CD4-positive, CD25-positive, alpha-beta regulatory T cell (primary cell): ENCODE results near the gene RPS6KA1. TPM values are rescaled to one million over a fixed set of nuclear protein-coding genes. Genes with fewer than 3 reads are reported as not detected.

Experiments used
- ATAC-seq, 2 donors: fragments of 150-1000 bp; cut with Tn5 transposase; one replicate each; pipeline ENCODE4 v1.10.0; 2021; ENCODE audit warnings: low read depth in 2 of 2, moderate number of reproducible peaks in 2 of 2, moderate library complexity in 1 of 2
- DNase-seq, 3 donors: peaks; one replicate each; pipeline versions ENCODE4 v3.0.0 to v3.0.0-alpha.2; 2012 to 2022; ENCODE audit warnings: mixed read lengths in 1 of 3
- H3K27ac ChIP-seq: one replicate; pipeline ENCODE4 v1.7.0; 2013; ENCODE audit warnings: mild to moderate bottlenecking, low read length; ENCODE audit not compliant: insufficient read depth, poor library complexity, severe bottlenecking
- H3K27me3 ChIP-seq: one replicate; pipeline ENCODE4 v1.7.0; 2013; ENCODE audit warnings: low read length; ENCODE audit not compliant: control insufficient read depth, insufficient read depth
- H3K36me3 ChIP-seq: one replicate; pipeline ENCODE4 v1.7.0; 2013; ENCODE audit warnings: mild to moderate bottlenecking, low read length, moderate library complexity; ENCODE audit not compliant: control insufficient read depth, insufficient read depth
- H3K4me1 ChIP-seq: 2 replicates; pipeline ENCODE4 v1.7.0; 2013; ENCODE audit warnings: mild to moderate bottlenecking, low read length; ENCODE audit not compliant: insufficient read depth, control insufficient read depth, poor library complexity, severe bottlenecking
- H3K4me3 ChIP-seq: one replicate; pipeline ENCODE4 v1.7.0; 2013; ENCODE audit warnings: low read depth, mild to moderate bottlenecking, low read length, moderate library complexity
- H3K9me3 ChIP-seq, 2 experiments: 1 replicate in 1 of 2; 2 replicates in 1 of 2; pipeline ENCODE4 v1.7.0; 2013; ENCODE audit warnings: low read length in 2 of 2, mild to moderate bottlenecking in 1 of 2, moderate library complexity in 1 of 2; ENCODE audit not compliant: control insufficient read depth in 2 of 2
- H3K27ac Mint-ChIP-seq, 3 donors: one replicate each; pipeline ENCODE4 v1.8.0; 2020 to 2022; ENCODE audit warnings: mild to moderate bottlenecking in 3 of 3, mixed read lengths in 3 of 3, moderate library complexity in 2 of 3
- H3K27me3 Mint-ChIP-seq: one replicate; pipeline ENCODE4 v1.8.0; 2022; ENCODE audit warnings: mild to moderate bottlenecking, mixed read lengths
- H3K36me3 Mint-ChIP-seq: one replicate; pipeline ENCODE4 v1.8.0; 2020; ENCODE audit warnings: mixed read lengths
- H3K4me1 Mint-ChIP-seq, 4 donors: one replicate each; pipeline ENCODE4 v1.8.0; 2020 to 2022; ENCODE audit warnings: mixed read lengths in 4 of 4, mild to moderate bottlenecking in 1 of 4
- H3K4me3 Mint-ChIP-seq, 4 donors: one replicate each; pipeline ENCODE4 v1.8.0; 2020 to 2022; ENCODE audit warnings: mild to moderate bottlenecking in 4 of 4, mixed read lengths in 4 of 4, moderate library complexity in 3 of 4
- H3K9me3 Mint-ChIP-seq, 7 donors: one replicate each; pipeline ENCODE4 v1.8.0; 2020 to 2022; ENCODE audit warnings: mixed read lengths in 7 of 7, mild to moderate bottlenecking in 3 of 7, moderate library complexity in 2 of 7
- polyA plus RNA-seq, 4 donors: library from polyadenylated mRNA; unstranded; fragments of 300-500 nt; fragmentation: Illumina TruSeq; gene quantifications; one replicate each; pipeline ENCODE4 v1.2.3, GENCODE V29; 2021
- total RNA-seq: library from RNA; stranded (reverse); gene quantifications from one replicate; pipeline ENCODE4 v1.2.3, GENCODE V29; 2022

The RPS6KA1 gene
- total and polyA plus RNA-seq, 5 donors from 2014 or later, result 97.4 to 218 (median 173) TPM

DNA sequence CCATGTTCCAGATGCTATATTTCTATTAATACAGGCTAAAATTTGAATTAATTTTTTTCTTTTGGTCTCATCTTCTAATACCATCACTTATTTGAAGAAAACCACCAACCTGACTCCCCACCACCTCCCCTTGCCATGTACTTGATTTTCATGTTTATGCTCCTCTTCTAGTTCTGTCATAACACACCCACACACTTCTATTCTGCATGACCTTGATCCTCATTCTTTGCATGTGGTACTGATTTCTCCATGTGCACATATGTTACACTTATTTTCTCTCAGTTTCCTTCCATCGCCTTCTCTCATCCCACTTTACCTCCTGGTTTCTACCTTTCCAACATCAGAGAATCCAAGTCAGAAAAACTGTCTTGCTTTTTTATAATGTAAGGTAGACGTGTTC, 87.3 kb downstream of the RPS6KA1 start:
- no peak overlapping the region for H3K27ac ChIP-seq
- no peaks in the 10 kb centered on the region for H3K9me3 ChIP-seq
- H3K36me3 ChIP-seq, result no peaks in the 10 kb centered on the region
- H3K4me1 Mint-ChIP-seq, result peaks cover 6 to 25% (median 16%) of the 10 kb centered on the region in 4 donors
- H3K36me3 Mint-ChIP-seq, result no peaks in the 10 kb centered on the region
- peaks cover 19% of the 10 kb centered on the region for H3K4me1 ChIP-seq
- H3K27me3 ChIP-seq, result no peaks in the 10 kb centered on the region
- no peak for DNase-seq
- H3K4me3 ChIP-seq, result no peak overlapping the region
- no peak overlapping the region for H3K4me3 Mint-ChIP-seq
- ATAC-seq, result no peak
- peaks cover 0 to 3% (median 0%) of the 10 kb centered on the region in 7 donors for H3K9me3 Mint-ChIP-seq
- peaks cover 22% of the 10 kb centered on the region for H3K27me3 Mint-ChIP-seq
- no peak overlapping the region for H3K27ac Mint-ChIP-seq

DNA sequence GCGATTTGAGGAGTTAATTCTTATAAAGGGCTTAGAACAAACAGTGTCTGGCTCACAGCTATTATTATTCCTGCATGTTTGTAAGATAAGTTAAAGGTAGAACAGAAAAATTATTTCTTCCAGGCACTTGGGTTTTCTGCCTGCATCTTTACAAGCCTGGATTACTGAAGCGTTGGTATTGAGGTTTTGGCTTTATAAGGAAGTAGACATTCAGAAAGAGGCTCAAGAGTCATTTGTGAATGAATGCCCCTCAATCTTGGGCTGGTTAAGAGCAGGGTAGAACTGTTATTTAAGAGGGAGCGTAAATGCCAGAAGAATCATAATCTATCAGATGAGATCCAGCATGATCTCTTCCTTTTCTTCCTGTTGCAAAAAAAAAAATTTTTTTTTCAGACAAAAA, 89.0 kb downstream of the RPS6KA1 start:
- H3K27me3 ChIP-seq, result no peaks in the 10 kb centered on the region
- peaks cover 19% of the 10 kb centered on the region for H3K4me1 ChIP-seq
- no peaks in the 10 kb centered on the region for H3K36me3 ChIP-seq
- H3K27ac ChIP-seq, result no peak overlapping the region
- peak overlapping the region in 3 of 4 donors; percentile 4 to 43 (median 38) for H3K4me3 Mint-ChIP-seq
- no peaks in the 10 kb centered on the region for H3K9me3 ChIP-seq
- H3K4me1 Mint-ChIP-seq, result peaks cover 12 to 25% (median 16%) of the 10 kb centered on the region in 4 donors
- H3K36me3 Mint-ChIP-seq, result no peaks in the 10 kb centered on the region
- no peak overlapping the region for H3K27ac Mint-ChIP-seq
- DNase-seq, result no peak
- H3K4me3 ChIP-seq, result no peak overlapping the region
- H3K9me3 Mint-ChIP-seq, result peaks cover 0 to 3% (median 0%) of the 10 kb centered on the region in 7 donors
- H3K27me3 Mint-ChIP-seq, result peaks cover 22% of the 10 kb centered on the region
- ATAC-seq, result no peak

Other genes with a start within 250 kb of the RPS6KA1 start
- gene SH3BGRL3, start 249.7 kb upstream of the RPS6KA1 start, total RNA-seq, result 404 TPM
- gene SH3BGRL3, start 249.7 kb upstream of the RPS6KA1 start, polyA plus RNA-seq, result 1,000 to 10,000 TPM; 1,085 to 1,853 (median 1,299) TPM
- gene UBXN11, start 223.1 kb upstream of the RPS6KA1 start, total RNA-seq, result 30.8 TPM
- 10 to 100 TPM in 3 of 4 donors, 1 to 10 TPM in 1; 8.1 to 15.2 (median 11.0) TPM for gene UBXN11, start 223.1 kb upstream of the RPS6KA1 start, polyA plus RNA-seq
- gene CD52, start 211.8 kb upstream of the RPS6KA1 start, total RNA-seq, result 1,528 TPM
- over 10,000 TPM in 2 of 4 donors, 1,000 to 10,000 TPM in 2; 9,467 to 12,173 (median 10,919) TPM for gene CD52, start 211.8 kb upstream of the RPS6KA1 start, polyA plus RNA-seq
- 2.3 TPM for gene CRYBG2, start 175.6 kb upstream of the RPS6KA1 start, total RNA-seq
- gene CRYBG2, start 175.6 kb upstream of the RPS6KA1 start, polyA plus RNA-seq, result 1 to 10 TPM in 3 of 4 donors, not detected in 1; 1.0 to 2.0 (median 1.3) TPM
- not detected for gene ZNF683, start 157.0 kb upstream of the RPS6KA1 start, total RNA-seq
- under 1 TPM in 2 of 4 donors, not detected in 2; 0.25 to 0.55 TPM for gene ZNF683, start 157.0 kb upstream of the RPS6KA1 start, polyA plus RNA-seq
- gene LIN28A, start 118.9 kb upstream of the RPS6KA1 start, total RNA-seq, result not detected
- gene LIN28A, start 118.9 kb upstream of the RPS6KA1 start, polyA plus RNA-seq, result not detected
- 40.3 TPM for gene DHDDS, start 97.4 kb upstream of the RPS6KA1 start, total RNA-seq
- 10 to 100 TPM; 24.1 to 31.2 (median 25.6) TPM for gene DHDDS, start 97.4 kb upstream of the RPS6KA1 start, polyA plus RNA-seq
- 323 TPM for gene HMGN2, start 57.3 kb upstream of the RPS6KA1 start, total RNA-seq
- gene HMGN2, start 57.3 kb upstream of the RPS6KA1 start, polyA plus RNA-seq, result 1,000 to 10,000 TPM in 1 of 4 donors, 100 to 1,000 TPM in 3; 899 to 1,017 (median 929) TPM
- gene ARID1A, start 166.3 kb downstream of the RPS6KA1 start, total RNA-seq, result 139 TPM
- 10 to 100 TPM in 3 of 4 donors, 1 to 10 TPM in 1; 9.5 to 13.4 (median 13.0) TPM for gene ARID1A, start 166.3 kb downstream of the RPS6KA1 start, polyA plus RNA-seq